Nephron (organoid): ENCODE data around the gene DACH1.

Source experiments
- H3K27ac Mint-ChIP-seq, 3 experiments: 2 replicates each; pipeline ENCODE4 v1.8.0; 2020; ENCODE audit warnings: mixed read lengths in 3 of 3, mild to moderate bottlenecking in 2 of 3, moderate library complexity in 1 of 3
- H3K27me3 Mint-ChIP-seq: 2 replicates; pipeline ENCODE4 v1.8.0; 2021; ENCODE audit warnings: low read depth, mild to moderate bottlenecking, moderate library complexity, mixed read lengths
- H3K36me3 Mint-ChIP-seq: 2 replicates; pipeline ENCODE4 v1.8.0; 2020; ENCODE audit warnings: low read depth, mixed read lengths
- H3K4me1 Mint-ChIP-seq: 2 replicates; pipeline ENCODE4 v1.8.0; 2020; ENCODE audit warnings: mixed read lengths
- H3K4me3 Mint-ChIP-seq, 3 experiments: 2 replicates each; pipeline ENCODE4 v1.8.0; 2020; ENCODE audit warnings: mild to moderate bottlenecking in 3 of 3, mixed read lengths in 3 of 3, moderate library complexity in 2 of 3
- H3K9me3 Mint-ChIP-seq: 2 replicates; pipeline ENCODE4 v1.8.0; 2020; ENCODE audit warnings: mixed read lengths
- CTCF ChIP-seq, 3 experiments: fragments of 200-600 bp; sonication (generic); IDR thresholded peaks; one replicate each; pipeline ENCODE4 v1.5.0; 2021; ENCODE audit warnings: antibody characterized with exemption in 3 of 3; ENCODE audit not compliant: unreplicated experiment in 3 of 3

DACH1 gene

GRCh38 chr13:71485913-71486312 lies 381.1 kb downstream of the DACH1 start:
- no peaks in the 10 kb centered on the region for H3K27me3 Mint-ChIP-seq
- peaks cover 10% of the 10 kb centered on the region for H3K4me1 Mint-ChIP-seq
- no peak overlapping the region for H3K4me3 Mint-ChIP-seq
- peaks cover 60% of the 10 kb centered on the region for H3K36me3 Mint-ChIP-seq
- H3K9me3 Mint-ChIP-seq: no peaks in the 10 kb centered on the region
- no peak for TF ChIP-seq CTCF (IDR thresholded peaks at IDR 0.05; ENCODE audit: unreplicated experiment in 3 of 3)
- H3K27ac Mint-ChIP-seq: no peak overlapping the region

- H3K9me3 Mint-ChIP-seq: no peaks in the 10 kb centered on the region
- peaks cover 61% of the 10 kb centered on the region for H3K36me3 Mint-ChIP-seq
- H3K27ac Mint-ChIP-seq: no peak overlapping the region
- H3K4me3 Mint-ChIP-seq: no peak overlapping the region
- H3K27me3 Mint-ChIP-seq: no peaks in the 10 kb centered on the region
- no peaks in the 10 kb centered on the region for H3K4me1 Mint-ChIP-seq
- TF ChIP-seq CTCF (IDR thresholded peaks at IDR 0.05; ENCODE audit: unreplicated experiment in 3 of 3): no peak
Measured at GRCh38 chr13:71483733-71484132, 383.3 kb downstream of the DACH1 start.

- no peaks in the 10 kb centered on the region for H3K27me3 Mint-ChIP-seq
- H3K4me1 Mint-ChIP-seq: no peaks in the 10 kb centered on the region
- no peak overlapping the region for H3K27ac Mint-ChIP-seq
- H3K36me3 Mint-ChIP-seq: peaks cover 61% of the 10 kb centered on the region
- no peak overlapping the region for H3K4me3 Mint-ChIP-seq
- no peak for TF ChIP-seq CTCF (IDR thresholded peaks at IDR 0.05; ENCODE audit: unreplicated experiment in 3 of 3)
- no peaks in the 10 kb centered on the region for H3K9me3 Mint-ChIP-seq
Measured at GRCh38 chr13:71481501-71481900, 385.5 kb downstream of the DACH1 start.

GRCh38 chr13:71481046-71481445 lies 386.0 kb downstream of the DACH1 start:
- H3K4me3 Mint-ChIP-seq: no peak overlapping the region
- H3K9me3 Mint-ChIP-seq: no peaks in the 10 kb centered on the region
- no peaks in the 10 kb centered on the region for H3K27me3 Mint-ChIP-seq
- peak overlapping the region in 2 of 3 experiments; percentile 5 to 42 for H3K27ac Mint-ChIP-seq
- no peaks in the 10 kb centered on the region for H3K4me1 Mint-ChIP-seq
- peaks cover 61% of the 10 kb centered on the region for H3K36me3 Mint-ChIP-seq
- TF ChIP-seq CTCF (IDR thresholded peaks at IDR 0.05; ENCODE audit: unreplicated experiment in 3 of 3): no peak

GRCh38 chr13:71477735-71478134 lies 389.3 kb downstream of the DACH1 start:
- Mint-ChIP-seq H3K4me1 (peaks cover 9% of the 10 kb centered on the region), H3K27ac (no peak overlapping the region), H3K27me3 (no peaks in the 10 kb centered on the region), H3K9me3 (no peaks in the 10 kb centered on the region), H3K36me3 (peaks cover 70% of the 10 kb centered on the region), H3K4me3 (no peak overlapping the region)
- peak; percentile 18 to 37 (median 32) for TF ChIP-seq CTCF (IDR thresholded peaks at IDR 0.05; ENCODE audit: unreplicated experiment in 3 of 3)

- H3K27me3 Mint-ChIP-seq: no peaks in the 10 kb centered on the region
- peak overlapping the region; percentile 26 to 94 (median 71) for H3K27ac Mint-ChIP-seq
- peaks cover 75% of the 10 kb centered on the region for H3K36me3 Mint-ChIP-seq
- H3K4me1 Mint-ChIP-seq: peaks cover 9% of the 10 kb centered on the region
- no peaks in the 10 kb centered on the region for H3K9me3 Mint-ChIP-seq
- peak overlapping the region in 1 of 3 experiments; percentile 35 for H3K4me3 Mint-ChIP-seq
- TF ChIP-seq CTCF (IDR thresholded peaks at IDR 0.05; ENCODE audit: unreplicated experiment in 3 of 3): no peak
Measured at GRCh38 chr13:71474936-71475335, 392.1 kb downstream of the DACH1 start.
